Liver (tissue), 9 donors: Measurements from ENCODE around the gene DUS3L. TPM values are rescaled to one million over a fixed set of nuclear protein-coding genes. Genes with fewer than 3 reads are reported as not detected.
"Not testable (repeated sequence)": the region's sequence is repeated elsewhere in the genome, so short reads cannot be mapped to it uniquely, and the experiment has no call there.

Source experiments
- DNase-seq: peaks from one replicate; pipeline ENCODE4 v3.0.0-alpha.2; 2017; ENCODE audit warnings: low spot score
- H3K27ac ChIP-seq, 2 donors: one replicate each; pipeline ENCODE4 v1.7.0; 2013; ENCODE audit warnings: inconsistent platforms in 2 of 2, low read length in 2 of 2, control low read depth in 1 of 2, low read depth in 1 of 2, mild to moderate bottlenecking in 1 of 2
- H3K27me3 ChIP-seq, 4 donors: one replicate each; pipeline versions ENCODE4 v1.6.1 to v1.7.0; 2013; ENCODE audit warnings: low read length in 3 of 4, inconsistent platforms in 1 of 4, mild to moderate bottlenecking in 1 of 4, moderate library complexity in 1 of 4; ENCODE audit not compliant: control insufficient read depth in 4 of 4, insufficient read depth in 4 of 4
- H3K36me3 ChIP-seq, 4 donors: one replicate each; pipeline versions ENCODE4 v1.6.1 to v1.7.0; 2013; ENCODE audit warnings: low read length in 3 of 4, mild to moderate bottlenecking in 3 of 4, low read depth in 1 of 4, moderate library complexity in 1 of 4; ENCODE audit not compliant: control insufficient read depth in 4 of 4, insufficient read depth in 3 of 4
- H3K4me1 ChIP-seq, 4 donors: one replicate each; pipeline versions ENCODE4 v1.6.1 to v1.7.0; 2013; ENCODE audit warnings: low read length in 3 of 4, mild to moderate bottlenecking in 3 of 4, moderate library complexity in 1 of 4; ENCODE audit not compliant: control insufficient read depth in 4 of 4, insufficient read depth in 4 of 4
- H3K4me3 ChIP-seq, 3 donors: one replicate each; pipeline versions ENCODE4 v1.6.1 to v1.7.0; 2013; ENCODE audit warnings: low read length in 3 of 3, control low read depth in 1 of 3, low read depth in 1 of 3, mild to moderate bottlenecking in 1 of 3
- H3K9ac ChIP-seq, 2 donors: one replicate each; pipeline ENCODE4 v1.7.0; 2013; ENCODE audit warnings: low read length in 2 of 2, mild to moderate bottlenecking in 2 of 2, moderate library complexity in 2 of 2, control low read depth in 1 of 2, low read depth in 1 of 2
- H3K9me3 ChIP-seq, 4 donors: one replicate each; pipeline versions ENCODE4 v1.6.1 to v1.7.0; 2013; ENCODE audit warnings: low read length in 3 of 4; ENCODE audit not compliant: control insufficient read depth in 4 of 4
- EGR1 ChIP-seq, 2 donors: IDR thresholded peaks; 2 replicates each; pipeline ENCODE4 v1.6.1; 2016 to 2018; ENCODE audit warnings: antibody characterized with exemption in 2 of 2, low read depth in 2 of 2
- FOXA1 ChIP-seq: IDR thresholded peaks from 2 replicates; pipeline ENCODE4 v1.6.1; 2016; ENCODE audit warnings: antibody characterized with exemption
- FOXA2 ChIP-seq: IDR thresholded peaks from 2 replicates; pipeline ENCODE4 v1.6.1; 2016; ENCODE audit warnings: antibody characterized with exemption
- GABPA ChIP-seq, 2 donors: IDR thresholded peaks in 1 of 2; conservative IDR thresholded peaks in 1 of 2; 2 replicates each; pipeline ENCODE4 v1.6.1; 2016; ENCODE audit warnings: antibody characterized with exemption in 2 of 2, mild to moderate bottlenecking in 1 of 2, moderate library complexity in 1 of 2
- HNF4A ChIP-seq, 2 donors: conservative IDR thresholded peaks; 2 replicates each; pipeline ENCODE4 v1.6.1; 2016; ENCODE audit warnings: antibody characterized with exemption in 2 of 2, mild to moderate bottlenecking in 2 of 2
- HNF4G ChIP-seq: IDR thresholded peaks from 2 replicates; pipeline ENCODE4 v1.6.1; 2016; ENCODE audit warnings: antibody characterized with exemption
- RAD21 ChIP-seq, 2 donors: IDR thresholded peaks; 2 replicates each; pipeline ENCODE4 v1.6.1; 2016; ENCODE audit warnings: antibody characterized with exemption in 2 of 2, mild to moderate bottlenecking in 2 of 2
- RXRA ChIP-seq, 2 donors: IDR thresholded peaks; 2 replicates each; pipeline ENCODE4 v1.6.1; 2017 to 2018; ENCODE audit warnings: antibody characterized with exemption in 2 of 2, mild to moderate bottlenecking in 1 of 2
- SP1 ChIP-seq: IDR thresholded peaks from 2 replicates; pipeline ENCODE4 v1.6.1; 2018; ENCODE audit warnings: antibody characterized with exemption, mild to moderate bottlenecking
- TAF1 ChIP-seq: conservative IDR thresholded peaks from 2 replicates; pipeline ENCODE4 v1.6.1; 2016; ENCODE audit warnings: antibody characterized with exemption, mild to moderate bottlenecking
- YY1 ChIP-seq: IDR thresholded peaks from 2 replicates; pipeline ENCODE4 v1.6.1; 2016; ENCODE audit warnings: antibody characterized with exemption, mild to moderate bottlenecking
- WGBS: extraction: QIAGEN DNeasy Blood & Tissue Kit; methylation state at CpG from one replicate; pipeline ENCODE4 v1.1.7; 2013; 5-methylcytosine and 5-hydroxymethylcytosine counted together
- polyA plus RNA-seq, 2 donors: library from polyadenylated mRNA; stranded (reverse) in 1 of 2; unstranded in 1 of 2; fragments of 200-250 nt in 1 of 2; fragments of >200 nt in 1 of 2; fragmentation: Nextera tagmentation in 1 of 2; extraction: Ambion mirVana in 1 of 2; gene quantifications; one replicate each; pipeline versions ENCODE4 v1.2.1 to v1.2.3, GENCODE V29; 2013 to 2015
- total RNA-seq, 2 donors: library from RNA; depleted of rRNA; stranded (reverse); fragments of >200 nt; gene quantifications; one replicate each; pipeline ENCODE4 v1.2.3, GENCODE V29; 2014
- TF ChIP-seq, protein P1 (sequence below): IDR thresholded peaks from 2 replicates; pipeline ENCODE4 v1.6.1; 2016; ENCODE audit warnings: antibody characterized with exemption, mild to moderate bottlenecking
- TF ChIP-seq, protein P2 (sequence below): IDR thresholded peaks from 2 replicates; pipeline ENCODE4 v1.6.1; 2016; ENCODE audit warnings: antibody characterized with exemption
- TF ChIP-seq, protein P3 (sequence below): fragments of 150-350 bp; IDR thresholded peaks from 2 replicates; pipeline ENCODE4 v1.5.1; 2017; ENCODE audit warnings: improper control_type of control experiment, low read depth, low read length; ENCODE audit not compliant: missing input control
- donor health status: healthy.
- donor health status: healthy.
- donor health status: healthy.
- donor health status: healthy.
- donor health status: healthy.

DUS3L gene
- total and polyA plus RNA-seq, 4 donors = 12.2 to 19.0 (median 16.9) TPM

DNA sequence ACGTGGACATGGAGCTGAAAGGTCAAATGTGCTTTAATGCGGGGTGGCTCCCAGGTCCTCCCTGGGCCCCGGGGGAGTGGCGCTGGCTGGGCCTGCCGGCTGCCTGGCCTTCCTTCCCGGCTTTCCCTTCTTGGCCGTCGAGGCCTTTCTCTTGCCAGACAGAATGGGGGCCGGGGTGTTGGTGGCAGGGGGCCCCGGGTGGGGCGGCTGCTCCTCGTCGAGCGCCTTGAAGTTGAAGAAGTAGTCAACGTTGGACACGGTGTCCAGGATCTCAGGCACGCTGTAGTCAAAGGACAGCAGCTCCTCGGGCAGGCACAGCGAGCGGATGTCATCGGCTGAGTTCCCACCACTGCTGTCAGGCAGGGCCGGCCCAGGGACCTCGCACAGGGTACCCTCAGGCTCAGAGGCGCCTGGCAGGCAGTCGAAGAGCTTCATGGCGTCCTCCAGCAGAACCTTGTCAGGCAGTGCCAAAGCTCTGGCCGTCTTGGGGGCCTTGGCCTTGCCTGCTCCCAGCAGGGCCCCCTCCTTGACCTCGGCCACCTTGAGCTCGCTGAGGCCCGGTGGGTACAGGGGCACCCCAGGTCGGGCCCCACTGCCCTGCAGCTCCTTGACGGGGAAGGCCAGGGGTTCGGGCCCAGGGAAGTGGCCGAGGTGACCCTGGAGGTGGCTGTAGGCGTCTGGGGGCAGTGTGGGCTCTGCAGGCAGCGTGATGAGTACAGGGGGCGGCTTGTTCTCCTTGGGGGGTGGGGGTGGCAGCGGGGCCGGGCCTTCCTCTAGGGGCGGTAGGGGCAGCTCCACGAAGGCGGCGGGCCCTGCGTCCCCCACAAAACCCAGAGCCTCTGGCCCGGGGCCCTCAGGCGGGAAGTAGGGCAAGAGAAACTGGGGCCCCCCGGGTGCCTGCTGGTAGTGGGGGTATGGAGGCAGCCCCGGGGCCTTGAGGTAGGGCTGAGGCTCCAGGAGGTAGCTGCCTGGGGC is 7.7 kb downstream of the DUS3L start:
- Histone ChIP-seq H3K4me1 (no peaks in the 10 kb centered on the region), H3K4me3 (no peak overlapping the region), H3K9me3 (no peaks in the 10 kb centered on the region), H3K27me3 (no peaks in the 10 kb centered on the region), H3K36me3 (peaks cover 8 to 44% (median 26%) of the 10 kb centered on the region in 4 donors), H3K9ac (no peak overlapping the region), H3K27ac (no peak overlapping the region)
- DNase-seq = no peak
- 89% methylated on average over 48 of the region's 48 CpGs for WGBS
- TF ChIP-seq HNF4G (no peak), FOXA1 (no peak), HNF4A (conservative IDR thresholded peaks at IDR 0.05) (no peak)

DNA sequence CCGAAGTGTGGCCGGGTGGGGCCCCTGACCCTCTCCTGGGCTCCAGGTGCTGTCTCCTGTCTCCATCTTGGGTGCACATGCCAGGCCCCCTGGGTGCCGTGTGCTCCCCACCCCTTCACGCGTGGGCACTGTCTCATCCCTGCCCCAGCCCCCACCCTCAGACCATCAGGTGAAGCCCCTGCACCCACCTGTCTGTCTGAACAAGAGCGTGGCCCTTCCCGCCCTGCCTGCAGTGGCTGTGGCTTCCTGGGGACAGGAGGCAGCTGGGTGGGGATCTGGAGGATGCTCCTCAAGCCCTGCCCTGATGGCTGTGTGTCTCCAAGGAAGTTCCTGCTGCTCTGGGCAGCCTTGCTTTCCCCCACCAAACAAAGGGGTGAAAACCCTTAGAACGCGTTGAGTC is 8.6 kb downstream of the DUS3L start:
- Histone ChIP-seq H3K4me1 (no peaks in the 10 kb centered on the region), H3K27ac (no peak overlapping the region), H3K27me3 (no peaks in the 10 kb centered on the region), H3K9me3 (no peaks in the 10 kb centered on the region), H3K4me3 (no peak overlapping the region), H3K36me3 (peaks cover 8 to 35% (median 23%) of the 10 kb centered on the region in 4 donors), H3K9ac (no peak overlapping the region)
- 84% methylated on average over 9 of the region's 9 CpGs for WGBS
- no peak for DNase-seq
- TF ChIP-seq EGR1 (IDR thresholded peaks at IDR 0.05; ENCODE audit: low read depth in 2 of 2) (no peak), FOXA2 (no peak), HNF4G (no peak)
- TF ChIP-seq, protein P1, sequence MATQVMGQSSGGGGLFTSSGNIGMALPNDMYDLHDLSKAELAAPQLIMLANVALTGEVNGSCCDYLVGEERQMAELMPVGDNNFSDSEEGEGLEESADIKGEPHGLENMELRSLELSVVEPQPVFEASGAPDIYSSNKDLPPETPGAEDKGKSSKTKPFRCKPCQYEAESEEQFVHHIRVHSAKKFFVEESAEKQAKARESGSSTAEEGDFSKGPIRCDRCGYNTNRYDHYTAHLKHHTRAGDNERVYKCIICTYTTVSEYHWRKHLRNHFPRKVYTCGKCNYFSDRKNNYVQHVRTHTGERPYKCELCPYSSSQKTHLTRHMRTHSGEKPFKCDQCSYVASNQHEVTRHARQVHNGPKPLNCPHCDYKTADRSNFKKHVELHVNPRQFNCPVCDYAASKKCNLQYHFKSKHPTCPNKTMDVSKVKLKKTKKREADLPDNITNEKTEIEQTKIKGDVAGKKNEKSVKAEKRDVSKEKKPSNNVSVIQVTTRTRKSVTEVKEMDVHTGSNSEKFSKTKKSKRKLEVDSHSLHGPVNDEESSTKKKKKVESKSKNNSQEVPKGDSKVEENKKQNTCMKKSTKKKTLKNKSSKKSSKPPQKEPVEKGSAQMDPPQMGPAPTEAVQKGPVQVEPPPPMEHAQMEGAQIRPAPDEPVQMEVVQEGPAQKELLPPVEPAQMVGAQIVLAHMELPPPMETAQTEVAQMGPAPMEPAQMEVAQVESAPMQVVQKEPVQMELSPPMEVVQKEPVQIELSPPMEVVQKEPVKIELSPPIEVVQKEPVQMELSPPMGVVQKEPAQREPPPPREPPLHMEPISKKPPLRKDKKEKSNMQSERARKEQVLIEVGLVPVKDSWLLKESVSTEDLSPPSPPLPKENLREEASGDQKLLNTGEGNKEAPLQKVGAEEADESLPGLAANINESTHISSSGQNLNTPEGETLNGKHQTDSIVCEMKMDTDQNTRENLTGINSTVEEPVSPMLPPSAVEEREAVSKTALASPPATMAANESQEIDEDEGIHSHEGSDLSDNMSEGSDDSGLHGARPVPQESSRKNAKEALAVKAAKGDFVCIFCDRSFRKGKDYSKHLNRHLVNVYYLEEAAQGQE = no peak

DNA sequence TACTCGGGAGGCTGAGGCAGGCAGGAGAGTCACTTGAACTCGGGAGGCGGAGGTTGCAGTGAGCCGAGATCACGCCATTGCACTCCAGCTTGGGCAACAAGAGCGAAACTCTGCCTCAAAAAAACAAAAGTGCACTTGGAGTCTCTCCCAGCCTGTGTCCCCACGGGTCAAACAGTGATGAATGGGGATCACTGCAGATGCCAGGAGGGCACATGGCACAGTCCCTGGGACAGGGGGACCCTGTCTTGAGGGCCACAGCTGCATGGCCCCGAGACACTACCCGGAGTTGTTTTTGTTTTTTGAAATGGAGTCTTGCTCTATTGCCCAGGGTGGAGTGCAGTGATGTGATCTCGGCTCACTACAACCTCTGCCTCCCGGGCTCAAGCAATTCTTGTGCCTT is 10.0 kb downstream of the DUS3L start:
- peaks cover 0 to 21% (median 12%) of the 10 kb centered on the region in 4 donors for H3K36me3 ChIP-seq
- H3K4me3 ChIP-seq, H3K9ac ChIP-seq, DNase-seq, H3K4me1 ChIP-seq, H3K9me3 ChIP-seq, H3K27me3 ChIP-seq, H3K27ac ChIP-seq: not testable (repeated sequence)
- 85% methylated on average over 11 of the region's 11 CpGs for WGBS

DNA sequence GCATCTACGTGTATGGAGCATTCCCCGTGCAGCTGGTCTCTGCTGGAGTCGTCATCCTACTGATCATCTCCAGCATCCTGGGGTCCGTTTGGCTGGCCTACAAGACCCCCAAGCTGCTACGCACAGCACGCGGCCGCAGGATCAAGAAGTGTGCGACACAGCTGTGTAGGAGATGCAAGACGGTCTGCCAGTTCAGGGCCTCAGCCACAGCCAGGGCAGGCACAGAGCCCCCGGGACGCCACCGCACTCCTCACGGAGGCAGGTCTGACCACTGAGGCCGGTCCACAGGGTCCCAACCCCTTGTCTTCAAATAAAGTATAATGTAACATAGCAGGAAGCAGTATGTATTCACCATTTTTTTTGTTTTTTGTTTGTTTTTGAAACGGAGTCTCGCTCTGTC is 12.6 kb downstream of the DUS3L start:
- Histone ChIP-seq H3K9me3 (no peaks in the 10 kb centered on the region), H3K4me3 (no peak overlapping the region), H3K27me3 (no peaks in the 10 kb centered on the region), H3K36me3 (no peaks in the 10 kb centered on the region), H3K27ac (no peak overlapping the region), H3K4me1 (no peaks in the 10 kb centered on the region), H3K9ac (no peak overlapping the region)
- WGBS = 89% methylated on average over 17 of the region's 17 CpGs
- no peak for DNase-seq
- TF ChIP-seq FOXA1 (no peak), RAD21 (IDR thresholded peaks at IDR 0.05) (no peak), SP1 (no peak), GABPA (IDR thresholded peaks at IDR 0.05 in 1 of 2, conservative IDR thresholded peaks at IDR 0.05 in 1 of 2) (no peak), TAF1 (no peak), YY1 (no peak), FOXA2 (no peak), HNF4A (conservative IDR thresholded peaks at IDR 0.05) (no peak), RXRA (IDR thresholded peaks at IDR 0.05) (no peak)
- TF ChIP-seq, protein P2, sequence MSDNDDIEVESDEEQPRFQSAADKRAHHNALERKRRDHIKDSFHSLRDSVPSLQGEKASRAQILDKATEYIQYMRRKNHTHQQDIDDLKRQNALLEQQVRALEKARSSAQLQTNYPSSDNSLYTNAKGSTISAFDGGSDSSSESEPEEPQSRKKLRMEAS = no peak
- TF ChIP-seq, protein P3, sequence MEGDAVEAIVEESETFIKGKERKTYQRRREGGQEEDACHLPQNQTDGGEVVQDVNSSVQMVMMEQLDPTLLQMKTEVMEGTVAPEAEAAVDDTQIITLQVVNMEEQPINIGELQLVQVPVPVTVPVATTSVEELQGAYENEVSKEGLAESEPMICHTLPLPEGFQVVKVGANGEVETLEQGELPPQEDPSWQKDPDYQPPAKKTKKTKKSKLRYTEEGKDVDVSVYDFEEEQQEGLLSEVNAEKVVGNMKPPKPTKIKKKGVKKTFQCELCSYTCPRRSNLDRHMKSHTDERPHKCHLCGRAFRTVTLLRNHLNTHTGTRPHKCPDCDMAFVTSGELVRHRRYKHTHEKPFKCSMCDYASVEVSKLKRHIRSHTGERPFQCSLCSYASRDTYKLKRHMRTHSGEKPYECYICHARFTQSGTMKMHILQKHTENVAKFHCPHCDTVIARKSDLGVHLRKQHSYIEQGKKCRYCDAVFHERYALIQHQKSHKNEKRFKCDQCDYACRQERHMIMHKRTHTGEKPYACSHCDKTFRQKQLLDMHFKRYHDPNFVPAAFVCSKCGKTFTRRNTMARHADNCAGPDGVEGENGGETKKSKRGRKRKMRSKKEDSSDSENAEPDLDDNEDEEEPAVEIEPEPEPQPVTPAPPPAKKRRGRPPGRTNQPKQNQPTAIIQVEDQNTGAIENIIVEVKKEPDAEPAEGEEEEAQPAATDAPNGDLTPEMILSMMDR = no peak
